ENCODE results near the gene ADARB1.

ADARB1 gene

DNA sequence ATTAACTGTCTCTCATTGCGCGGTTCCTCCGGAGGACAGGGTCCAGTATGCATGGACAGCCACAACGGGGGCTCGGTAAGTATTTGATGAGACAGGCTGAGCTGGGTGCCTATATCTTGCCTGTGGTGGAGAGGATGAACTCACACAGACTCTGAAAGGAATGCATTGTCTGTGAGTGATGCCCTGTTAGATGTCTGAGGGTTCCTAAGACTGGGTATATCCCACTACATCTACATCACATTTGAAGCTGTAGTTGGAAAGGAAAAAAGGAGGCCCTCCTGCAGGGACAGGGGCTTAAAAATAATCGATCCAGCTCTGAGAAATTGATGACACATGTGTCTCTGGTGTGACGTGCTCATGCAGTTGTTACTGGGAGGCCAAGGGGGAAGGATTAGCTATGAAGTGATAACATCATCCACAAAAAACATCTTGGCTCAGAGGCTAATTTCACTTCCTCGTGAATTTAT, 1.9 kb downstream of the ADARB1 start:
- DNase-seq = no peak

DNA sequence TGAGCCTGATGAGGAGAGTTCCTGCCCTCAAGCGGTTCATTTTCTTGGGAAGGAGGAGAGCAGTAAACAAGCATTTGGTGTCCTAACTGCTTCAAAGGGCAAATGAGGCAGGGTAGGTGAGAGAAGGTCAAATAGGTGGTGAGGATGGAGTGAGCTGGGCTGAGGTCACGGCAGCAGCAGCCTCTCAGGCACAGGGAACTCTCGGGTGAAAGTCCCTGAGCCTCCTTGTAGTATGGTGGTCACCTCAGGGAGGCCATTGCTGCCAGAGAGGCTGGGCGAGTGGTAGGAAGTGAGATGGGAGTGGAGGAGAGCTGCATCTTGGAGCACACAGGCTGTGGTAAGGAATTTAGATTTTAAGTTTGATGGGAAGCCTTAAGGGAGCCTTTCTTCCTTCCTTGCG, 4.0 kb downstream of the ADARB1 start:
- DNase-seq = no peak

DNA sequence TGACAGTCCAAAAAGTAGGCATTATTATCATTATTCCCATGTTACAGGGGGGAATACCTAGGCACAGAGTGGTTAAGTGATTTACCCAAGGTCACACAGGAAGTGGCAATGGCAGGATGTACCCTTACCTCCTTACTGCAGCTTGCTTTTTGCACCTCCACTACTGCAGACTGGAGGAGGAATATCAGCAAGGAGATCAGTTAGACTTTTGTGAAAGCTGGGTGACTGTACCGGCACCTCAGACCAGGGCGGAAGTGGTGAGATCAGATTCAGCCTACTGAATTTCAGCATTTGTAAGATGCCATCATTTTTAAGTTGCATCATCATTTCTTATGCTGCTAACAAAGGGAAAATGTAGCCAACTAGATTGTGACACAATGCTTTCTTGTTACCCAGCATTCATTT, 4.5 kb downstream of the ADARB1 start:
- DNase-seq = no peak

DNA sequence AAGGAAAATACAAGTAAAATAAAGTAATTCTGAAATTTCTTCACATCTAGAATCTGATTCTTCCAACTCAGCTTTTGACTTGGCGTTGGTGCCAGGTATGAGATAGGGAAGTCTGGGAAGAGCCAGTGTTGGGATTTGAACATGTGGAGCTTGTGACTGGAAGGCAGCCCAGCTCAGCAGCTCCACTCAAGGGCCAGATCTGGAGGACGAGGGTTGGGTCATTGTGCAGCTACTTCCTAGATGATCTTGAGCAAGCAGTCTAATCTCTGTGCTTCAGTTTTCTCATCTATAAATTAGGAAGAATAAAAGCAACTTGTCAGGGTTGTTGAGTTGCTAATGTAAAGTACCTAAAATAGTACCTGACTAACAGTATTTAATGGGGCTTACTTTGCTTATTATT, 5.0 kb downstream of the ADARB1 start:
- no peak for DNase-seq

DNA sequence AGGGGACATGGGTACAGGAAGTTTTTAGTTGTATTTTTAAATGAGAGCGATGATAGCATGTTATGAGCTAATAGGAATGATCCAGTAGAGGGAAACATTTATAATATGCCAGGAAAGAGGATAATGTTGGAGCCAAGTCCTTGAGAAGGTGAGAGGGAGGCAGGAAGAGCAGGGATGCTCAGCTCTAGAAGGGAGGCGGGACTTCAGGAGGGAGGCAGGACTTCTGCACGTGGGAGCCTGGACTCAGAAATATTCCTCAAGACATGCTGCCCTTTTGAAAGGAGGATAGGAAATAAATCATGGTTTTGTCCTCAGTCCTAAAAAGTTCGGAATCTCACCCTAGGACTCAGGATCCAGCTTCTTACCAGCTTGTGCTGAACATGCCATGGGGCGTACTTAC, 5.9 kb downstream of the ADARB1 start:
- no peak for DNase-seq

DNA sequence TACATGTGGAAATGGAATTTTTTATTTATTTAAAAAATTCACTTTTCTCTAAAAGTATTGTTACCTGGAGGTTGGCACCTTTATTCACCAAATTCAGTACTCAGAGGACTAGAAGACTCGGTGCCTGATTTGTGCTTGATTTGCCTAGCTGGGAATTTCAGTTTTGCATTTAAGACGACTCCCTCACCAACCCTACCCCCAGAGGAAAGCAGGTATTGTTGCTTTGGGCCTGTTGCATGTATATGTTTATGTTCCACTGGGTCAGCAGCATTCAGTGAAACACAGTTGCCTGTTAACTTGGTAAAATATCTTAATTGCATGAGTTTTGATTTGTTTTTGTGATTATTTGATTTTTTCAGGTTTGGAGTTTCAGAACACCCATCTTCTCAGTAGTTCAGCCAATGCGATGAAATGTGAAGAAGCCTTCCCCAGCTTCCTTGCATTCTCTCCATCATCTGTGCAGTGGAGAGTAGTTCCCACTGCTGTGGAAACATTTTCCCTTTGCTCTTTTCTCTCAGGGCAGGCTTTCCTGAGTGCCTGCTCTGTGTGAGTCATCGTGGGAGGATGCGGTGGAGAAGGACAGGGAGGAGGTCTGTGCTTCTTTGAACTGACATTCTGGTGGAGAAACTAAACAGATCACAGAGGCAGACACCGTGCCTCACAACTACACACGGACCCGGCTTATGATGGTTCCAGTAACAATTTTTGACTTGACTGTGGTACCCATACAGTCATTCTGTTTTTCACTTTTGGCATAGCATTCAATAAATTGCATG, 6.4 kb downstream of the ADARB1 start:
- no peak for DNase-seq

DNA sequence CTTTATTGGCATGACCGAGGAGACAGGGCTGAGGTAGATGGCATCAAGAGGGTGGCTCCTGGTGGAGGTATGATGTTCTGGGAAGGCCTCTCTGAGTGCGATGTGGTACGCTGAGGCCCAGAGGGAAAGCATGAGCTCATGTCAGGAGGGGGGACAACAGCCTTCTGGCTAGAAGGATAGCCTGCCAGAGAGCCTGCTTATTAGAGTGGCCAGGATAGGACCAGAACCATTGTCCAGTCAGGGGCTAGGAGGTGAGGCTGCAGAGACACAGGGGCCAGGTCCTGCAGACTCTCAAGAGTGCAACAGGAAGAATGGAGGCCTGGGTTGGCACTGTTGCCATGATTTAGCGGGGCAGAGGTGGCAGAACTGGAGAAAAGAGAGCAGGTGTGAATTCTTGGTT, 7.3 kb downstream of the ADARB1 start:
- no peak for DNase-seq

DNA sequence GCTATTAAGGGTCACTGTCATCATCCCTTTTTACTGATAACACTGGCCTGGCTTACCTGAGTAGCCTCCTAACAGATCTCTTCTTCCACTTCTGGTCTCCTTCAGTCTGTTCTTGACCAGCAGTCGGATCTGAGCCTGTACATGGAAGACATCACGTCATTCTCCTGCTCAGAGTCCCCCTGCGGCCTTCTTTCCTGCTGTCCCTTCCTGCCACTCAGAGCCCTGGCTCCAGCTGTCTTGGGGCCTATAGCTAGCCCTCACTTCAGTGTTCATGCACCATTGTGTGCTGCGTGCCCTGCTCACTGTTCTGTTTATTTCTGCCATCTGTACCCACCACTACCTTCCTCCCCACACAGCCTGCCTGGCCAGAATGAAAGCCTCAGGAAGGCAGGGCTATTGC, 8.4 kb downstream of the ADARB1 start:
- no peak for DNase-seq

DNA sequence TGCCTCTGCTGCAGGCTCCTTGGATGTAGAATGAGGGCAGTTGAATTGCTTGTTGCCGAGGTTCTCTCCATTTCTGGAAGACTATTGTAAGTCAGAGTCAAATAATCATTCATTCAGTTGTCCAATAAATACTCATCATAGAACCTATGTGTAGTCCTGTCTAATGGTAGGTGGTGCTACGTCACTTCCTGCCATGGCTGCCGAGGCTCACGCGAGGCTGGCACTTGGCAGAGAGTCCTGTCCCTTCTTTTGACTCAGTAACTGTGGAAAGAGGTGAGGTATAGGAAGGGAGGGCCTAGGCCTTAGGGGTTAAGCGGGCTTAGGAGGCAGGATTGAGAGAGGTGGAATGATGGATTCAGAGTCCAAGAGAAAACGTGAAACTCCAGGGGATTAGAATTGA, 9.7 kb downstream of the ADARB1 start:
- DNase-seq = no peak

DNA sequence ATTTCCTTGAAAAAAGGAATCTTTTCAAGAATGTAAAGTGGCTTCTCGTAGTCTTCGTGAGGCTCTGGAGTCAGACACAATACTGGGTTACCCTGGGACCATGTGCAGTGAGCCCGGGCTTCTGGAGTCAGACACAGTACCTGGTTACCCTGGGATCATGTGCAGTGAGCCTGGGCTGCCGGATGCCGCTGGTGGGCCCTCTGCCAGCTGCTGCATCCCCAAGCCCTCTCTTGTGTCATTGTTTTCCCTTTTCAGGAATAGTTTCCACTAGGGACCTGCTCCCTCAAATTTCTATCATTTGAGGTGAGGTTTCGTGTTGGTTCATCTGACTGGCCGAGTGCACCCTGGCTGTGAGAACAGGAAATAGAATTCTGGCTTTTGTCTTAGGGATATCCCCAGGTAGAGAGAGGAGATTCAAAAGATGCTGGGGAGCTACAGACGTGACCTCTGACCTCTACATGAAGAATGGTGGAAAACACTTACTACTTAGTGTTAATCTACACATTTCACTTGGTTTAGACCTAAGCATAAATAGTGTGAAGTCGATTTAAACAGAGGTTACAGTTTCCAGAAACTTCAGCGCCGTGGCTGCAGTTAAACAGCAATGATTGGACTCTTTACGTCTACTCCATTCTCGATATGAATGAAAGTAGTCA, 10.6 kb downstream of the ADARB1 start:
- no peak for DNase-seq

DNA sequence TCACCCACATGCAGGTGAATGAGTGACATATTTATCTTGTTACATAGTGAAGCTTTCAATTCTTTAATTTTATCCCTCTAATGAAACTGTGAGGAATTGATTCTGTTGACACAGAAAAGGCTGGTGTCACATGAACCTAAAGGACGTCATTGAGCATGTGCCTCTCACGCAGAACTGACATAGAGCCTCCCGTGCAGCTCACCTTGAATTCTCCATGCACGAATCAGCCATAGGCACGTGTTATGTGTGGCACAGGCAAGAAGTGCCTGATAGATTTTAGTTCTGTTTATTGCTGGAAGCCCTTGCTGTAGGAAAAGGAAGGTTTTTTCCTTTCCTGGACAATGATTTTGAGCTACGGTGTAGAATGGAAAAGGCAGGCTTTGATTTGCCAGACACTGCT, 11.3 kb downstream of the ADARB1 start:
- no peak for DNase-seq

DNA sequence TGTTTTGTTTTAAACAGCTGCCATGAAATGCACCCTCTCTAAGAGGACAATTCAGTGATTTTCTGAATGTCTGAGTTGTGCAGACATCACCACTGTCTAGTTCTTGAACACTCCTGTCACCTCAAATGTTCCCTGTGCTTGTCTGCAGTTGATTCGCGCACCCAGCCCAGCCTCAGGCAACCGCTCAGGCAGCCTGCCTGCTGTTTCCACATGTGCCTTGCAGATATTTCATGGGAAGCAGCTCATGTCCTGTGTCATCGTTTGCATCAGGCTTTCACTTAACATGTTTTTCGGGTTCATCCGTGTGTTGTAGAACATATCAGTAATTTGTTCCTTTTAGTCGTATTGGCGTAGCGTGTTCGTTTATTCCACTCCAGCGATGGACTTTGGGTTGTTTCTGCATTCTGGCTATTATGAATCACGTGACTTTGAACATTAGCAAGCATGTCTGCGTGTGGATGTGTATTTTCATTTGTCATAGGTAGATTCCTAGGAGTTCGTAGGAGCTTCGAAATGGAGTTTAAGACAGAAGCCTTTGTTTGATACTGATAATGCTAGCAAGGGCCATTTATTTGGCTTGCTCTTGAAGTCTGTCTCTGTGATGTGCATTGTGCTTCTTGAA, 12.1 kb downstream of the ADARB1 start:
- no peak for DNase-seq

DNA sequence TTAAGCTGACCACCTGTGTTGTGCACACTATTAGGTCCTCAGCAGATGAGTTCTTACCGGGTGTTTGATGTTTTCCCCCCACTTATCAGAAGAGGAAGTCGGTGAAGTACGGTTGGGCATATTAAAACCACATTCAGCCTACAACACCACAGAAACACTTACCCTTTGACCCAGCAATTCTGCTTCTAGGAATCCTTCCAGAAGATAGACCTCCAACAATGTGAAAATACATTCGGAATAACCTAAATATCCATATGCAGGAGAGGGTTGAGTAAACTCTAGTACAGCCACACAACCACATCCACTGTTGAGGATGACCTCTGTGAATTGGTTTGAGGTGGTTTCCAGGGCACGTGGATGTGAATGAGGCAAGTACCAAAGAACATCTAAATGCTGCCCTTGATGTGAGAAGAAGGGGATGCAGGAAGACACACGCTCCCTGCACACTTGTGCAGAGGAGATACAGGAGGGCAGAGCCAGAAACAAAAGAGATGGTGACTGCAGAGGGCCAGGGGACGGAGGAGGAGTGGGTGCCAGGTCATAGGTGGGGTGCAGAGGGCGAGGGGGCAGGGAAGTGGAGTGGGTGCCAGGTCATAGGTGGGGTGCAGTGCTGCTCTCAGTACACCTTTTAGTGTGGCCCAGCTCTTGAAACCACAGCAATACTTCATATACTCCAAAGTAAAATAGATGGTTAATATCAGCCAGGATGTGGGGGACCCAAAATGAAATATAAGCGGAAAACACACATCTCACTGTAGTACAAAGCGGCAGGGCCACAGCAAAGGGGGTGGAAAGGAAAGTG, 12.8 kb downstream of the ADARB1 start:
- no peak for DNase-seq

DNA sequence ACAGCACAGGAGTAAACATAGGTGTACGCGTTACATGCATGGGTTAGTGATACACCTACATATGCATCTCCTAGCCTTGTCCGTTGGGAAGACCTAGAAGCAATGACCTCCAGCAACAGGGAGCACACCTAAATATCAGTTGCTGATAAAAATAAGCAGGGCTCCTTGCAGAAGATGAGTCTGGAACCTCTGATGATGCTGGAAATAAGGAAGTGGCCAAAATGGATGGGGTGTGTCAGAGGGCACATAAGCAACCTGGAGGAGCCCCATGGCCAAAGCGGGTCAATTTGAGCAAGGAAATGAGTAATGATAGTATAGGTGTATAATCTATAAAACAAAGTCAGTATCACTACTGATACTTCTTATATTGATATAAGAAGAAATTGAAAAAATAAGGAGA, 13.7 kb downstream of the ADARB1 start:
- DNase-seq = no peak

DNA sequence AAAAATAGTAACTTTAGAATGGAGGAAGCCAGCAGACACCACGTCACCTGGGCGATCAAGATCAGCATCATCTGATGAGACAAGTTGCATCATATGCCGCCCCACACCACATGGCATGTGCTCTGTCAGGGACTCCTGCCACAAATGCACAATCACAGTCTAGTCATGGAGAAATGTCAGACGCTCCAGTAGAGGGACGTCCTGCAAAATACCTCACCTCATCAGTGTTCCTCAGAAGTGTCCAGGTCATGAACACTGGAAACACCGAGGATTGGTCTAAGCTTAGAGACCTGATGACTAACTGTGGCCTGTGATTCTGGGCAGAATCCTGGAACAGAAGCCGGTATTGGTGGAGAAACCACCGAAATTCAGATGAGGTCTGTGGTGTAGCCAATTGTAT, 14.3 kb downstream of the ADARB1 start:
- DNase-seq = no peak

DNA sequence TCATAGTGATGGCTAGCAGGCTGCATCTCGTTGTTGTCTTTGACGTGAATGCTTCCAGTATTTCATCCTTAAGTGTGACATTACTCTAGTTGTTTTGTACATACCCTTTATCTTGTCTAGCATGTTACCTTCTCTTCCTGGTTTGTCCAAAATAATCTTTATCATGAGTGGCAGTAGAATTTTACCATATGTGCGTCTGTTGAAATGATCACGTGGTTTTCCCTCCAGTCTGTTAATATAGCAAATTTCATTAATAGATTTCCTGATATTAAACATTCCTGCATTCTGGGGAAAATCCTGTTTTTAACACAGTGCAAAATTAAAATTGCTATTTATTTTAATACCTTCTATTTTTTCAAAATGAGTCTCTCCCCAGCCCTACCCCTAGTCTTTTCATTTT, 15.6 kb downstream of the ADARB1 start:
- no peak for DNase-seq

DNA sequence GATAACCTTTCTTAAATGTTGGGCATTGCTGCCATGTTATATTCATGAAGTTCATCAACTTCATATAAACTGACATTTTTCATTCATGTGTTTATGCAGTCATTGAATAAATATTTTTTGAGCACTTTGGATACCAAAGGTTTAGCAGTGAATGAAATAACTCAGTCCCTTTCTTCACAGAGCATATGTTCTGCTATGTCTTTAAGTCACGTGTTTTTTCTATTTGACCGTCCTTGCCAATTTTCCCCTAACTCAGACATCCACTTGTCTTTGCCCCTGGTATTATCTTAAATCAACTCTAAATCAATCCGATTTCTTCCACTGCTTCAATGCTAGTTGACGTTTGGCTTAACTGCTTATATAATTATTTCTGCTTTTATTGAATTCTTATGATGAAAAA, 16.6 kb downstream of the ADARB1 start:
- DNase-seq = no peak

DNA sequence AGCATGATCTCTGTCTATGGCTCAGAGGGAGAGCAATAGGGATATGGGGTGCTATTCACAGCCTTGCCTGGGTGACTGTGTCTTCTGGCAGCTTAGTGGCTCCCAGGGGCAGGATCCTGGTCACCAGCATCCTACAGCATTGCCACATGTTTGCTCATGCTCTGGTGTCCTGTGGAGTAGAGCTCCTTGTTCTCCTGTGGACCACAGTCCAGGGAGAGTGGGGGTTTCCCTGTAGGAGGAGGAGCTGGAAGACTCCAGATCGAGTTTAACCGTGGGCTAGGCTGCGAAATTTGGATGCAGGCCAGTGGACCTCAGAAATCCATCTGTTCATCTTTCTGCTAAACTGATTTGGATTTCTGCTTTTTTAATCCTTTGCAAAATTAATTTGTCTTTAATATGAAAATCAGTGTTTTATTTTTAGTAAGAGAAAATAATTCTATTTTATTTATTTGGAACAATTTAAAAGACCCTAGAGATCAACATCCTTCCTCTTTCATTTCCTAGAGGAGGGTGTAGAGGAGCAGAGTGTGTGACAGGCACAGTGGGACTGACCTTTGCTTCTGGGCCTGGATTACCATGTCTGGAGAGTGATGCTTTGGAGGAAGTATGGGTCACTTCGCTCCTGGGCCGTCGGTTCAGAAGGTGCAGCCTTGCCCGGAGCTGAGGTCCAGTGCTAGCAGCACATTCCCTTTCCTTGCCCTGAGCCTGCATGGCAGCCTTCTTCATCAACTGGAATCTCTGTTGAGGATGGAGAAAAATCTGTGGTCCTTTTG, 17.4 kb downstream of the ADARB1 start:
- no peak for DNase-seq

DNA sequence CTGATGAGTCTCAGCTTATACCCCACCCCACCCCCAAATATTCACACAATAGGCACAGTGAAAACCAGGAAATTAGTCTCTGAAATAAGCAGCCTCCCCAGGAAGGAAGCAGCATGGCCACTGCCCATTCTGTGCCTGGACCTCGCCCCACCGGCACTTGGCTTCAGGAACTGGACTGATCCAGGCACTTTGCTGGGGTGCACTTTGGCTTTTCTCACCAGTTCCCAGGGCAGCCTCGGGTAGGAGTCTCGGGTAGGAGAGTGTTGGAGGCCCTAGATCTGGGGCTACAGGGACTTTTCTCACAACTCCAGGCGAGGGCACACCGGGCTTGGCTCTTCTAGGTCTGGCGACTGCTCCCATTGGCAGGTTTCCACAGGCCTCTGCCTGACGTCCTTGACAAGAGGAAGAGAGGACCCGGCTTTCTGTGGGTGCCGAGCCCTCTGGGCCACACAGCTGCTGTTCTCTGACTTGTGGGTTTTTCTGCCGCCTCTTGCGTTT, 18.7 kb downstream of the ADARB1 start:
- no peak for DNase-seq

DNA sequence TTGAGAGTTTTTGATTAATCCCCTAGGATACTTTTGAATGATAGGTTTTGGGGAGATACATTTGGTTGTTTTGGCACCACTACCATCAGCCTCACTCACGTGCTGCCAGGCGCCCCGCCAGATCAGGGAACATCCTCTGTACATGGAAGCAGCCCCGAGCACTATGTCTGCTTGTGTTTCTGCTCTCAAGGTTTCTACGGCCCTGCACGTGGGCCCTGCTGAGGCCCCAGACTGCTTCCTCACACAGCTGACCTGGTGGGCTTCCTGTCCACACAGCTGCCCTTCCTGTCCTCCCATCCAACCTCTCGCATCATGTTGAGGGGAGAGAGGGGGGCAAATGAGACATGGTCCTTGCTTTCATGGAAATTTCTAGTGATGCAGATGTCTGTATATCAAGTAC, 20.0 kb downstream of the ADARB1 start:
- DNase-seq = no peak

DNA sequence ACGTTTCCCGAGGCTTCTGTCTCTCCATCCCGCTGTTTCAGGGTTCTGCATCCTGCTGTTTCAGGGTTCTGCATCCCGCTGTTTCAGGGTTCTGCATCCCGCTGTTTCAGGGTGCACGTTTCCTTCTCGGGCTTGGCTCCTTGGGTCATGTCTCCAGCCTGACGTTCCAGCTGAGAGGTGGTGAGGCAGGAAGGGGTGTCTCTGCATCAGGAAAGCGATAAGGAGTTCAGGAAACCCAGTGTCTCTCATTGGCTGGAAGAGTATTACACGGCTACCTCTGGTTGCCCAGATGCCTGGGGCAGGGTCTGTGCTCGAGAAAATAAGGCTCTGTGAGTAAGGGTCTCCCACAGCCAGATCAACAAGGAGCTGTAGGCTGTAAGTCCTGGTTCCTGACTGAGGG, 21.1 kb downstream of the ADARB1 start:
- no peak for DNase-seq

DNA sequence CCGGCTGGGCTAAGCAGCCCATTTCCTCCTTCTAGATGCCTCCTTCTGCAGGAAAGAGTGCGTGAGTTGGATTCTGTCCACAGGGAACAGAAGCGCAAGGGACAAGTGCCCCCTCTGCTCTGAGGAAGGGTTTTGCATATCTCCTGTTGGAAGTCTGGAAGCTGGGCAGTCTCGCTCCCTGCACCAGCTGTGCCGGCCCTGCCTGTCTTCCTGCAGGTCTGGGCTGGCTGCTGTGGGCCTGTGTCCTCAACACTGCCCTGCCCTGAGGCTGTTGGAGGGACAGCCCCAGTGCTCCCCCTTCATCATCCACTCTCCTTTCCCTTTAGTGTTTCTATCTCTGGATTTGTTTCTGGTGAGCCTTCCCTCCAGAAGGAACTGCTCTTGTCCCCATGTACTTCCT, 21.8 kb downstream of the ADARB1 start:
- DNase-seq = no peak

Data from NCI-H1092 (cell line).